ENCODE data around the gene CTU2.

- TF ChIP-seq POLR2A (IDR thresholded peaks at IDR 0.05) (no peak), CTCF (IDR thresholded peaks at IDR 0.05) (no peak), EP300 (IDR thresholded peaks at IDR 0.05) (no peak)
These were observed 42.1 kb downstream of the CTU2 start for GRCh38 chr16:88748364-88748763.
